ENCODE results near the gene EML6. TPM values are rescaled to one million over a fixed set of nuclear protein-coding genes. Genes with fewer than 3 reads are reported as not detected.

The EML6 gene
- total RNA-seq, 1 experiment from 2014 or later = 6.6 TPM

DNA sequence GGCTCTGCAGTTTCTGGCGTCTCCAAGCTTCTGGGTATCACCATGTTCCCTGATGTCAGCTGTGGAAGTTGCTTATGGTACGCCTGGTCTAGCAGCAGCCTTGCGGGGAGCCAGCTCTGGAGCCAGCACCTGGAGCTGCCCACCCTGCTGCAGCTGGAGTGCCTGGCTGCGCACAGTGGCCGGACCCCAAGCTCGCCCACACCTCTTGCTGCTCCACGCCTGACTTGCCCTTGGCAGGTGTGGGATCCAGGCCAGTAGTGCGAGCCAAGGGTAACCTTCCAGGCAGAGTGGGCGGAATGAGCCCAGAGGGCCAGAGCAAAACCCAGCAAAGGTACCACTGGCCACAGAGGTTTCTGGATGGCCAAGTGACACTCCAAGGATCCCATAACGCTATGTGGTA is 13.2 kb upstream of the EML6 start (continued):
- no peak for TF ChIP-seq RAD21 (IDR thresholded peaks at IDR 0.05; ENCODE audit: low read depth)
- TF ChIP-seq, protein P1, sequence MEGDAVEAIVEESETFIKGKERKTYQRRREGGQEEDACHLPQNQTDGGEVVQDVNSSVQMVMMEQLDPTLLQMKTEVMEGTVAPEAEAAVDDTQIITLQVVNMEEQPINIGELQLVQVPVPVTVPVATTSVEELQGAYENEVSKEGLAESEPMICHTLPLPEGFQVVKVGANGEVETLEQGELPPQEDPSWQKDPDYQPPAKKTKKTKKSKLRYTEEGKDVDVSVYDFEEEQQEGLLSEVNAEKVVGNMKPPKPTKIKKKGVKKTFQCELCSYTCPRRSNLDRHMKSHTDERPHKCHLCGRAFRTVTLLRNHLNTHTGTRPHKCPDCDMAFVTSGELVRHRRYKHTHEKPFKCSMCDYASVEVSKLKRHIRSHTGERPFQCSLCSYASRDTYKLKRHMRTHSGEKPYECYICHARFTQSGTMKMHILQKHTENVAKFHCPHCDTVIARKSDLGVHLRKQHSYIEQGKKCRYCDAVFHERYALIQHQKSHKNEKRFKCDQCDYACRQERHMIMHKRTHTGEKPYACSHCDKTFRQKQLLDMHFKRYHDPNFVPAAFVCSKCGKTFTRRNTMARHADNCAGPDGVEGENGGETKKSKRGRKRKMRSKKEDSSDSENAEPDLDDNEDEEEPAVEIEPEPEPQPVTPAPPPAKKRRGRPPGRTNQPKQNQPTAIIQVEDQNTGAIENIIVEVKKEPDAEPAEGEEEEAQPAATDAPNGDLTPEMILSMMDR (IDR thresholded peaks at IDR 0.05 in 2 of 3, conservative IDR thresholded peaks at IDR 0.05 in 1 of 3; ENCODE audit: borderline replicate concordance in 1 of 3, insufficient read depth in 1 of 3, low read depth in 2 of 3, low read length in 2 of 3) = no peak

DNA sequence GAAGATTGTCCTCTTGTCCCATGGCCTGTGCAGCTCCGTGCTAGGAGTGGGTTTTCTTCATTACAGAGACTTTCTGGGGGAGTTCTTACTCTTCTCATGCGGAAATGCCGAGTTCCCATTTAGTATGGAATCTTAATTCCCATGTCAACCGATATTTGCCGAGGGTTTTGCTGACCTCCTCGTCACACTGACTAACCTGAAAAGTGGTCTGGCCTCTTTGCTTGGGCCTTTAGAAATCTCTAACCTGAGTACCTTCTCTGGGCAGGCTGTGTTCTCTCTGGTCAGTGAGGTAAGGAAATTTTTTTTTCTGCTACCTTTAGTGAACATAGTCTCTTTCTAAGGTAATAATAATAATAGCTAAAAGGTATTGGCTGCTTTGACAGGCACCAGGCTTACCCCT is 10.9 kb upstream of the EML6 start:
- CTCF ChIA-PET = no interaction called here
- Histone ChIP-seq H3K79me2 (ENCODE audit: insufficient read depth, low read length) (no peaks in the 10 kb centered on the region), H4K20me1 (ENCODE audit: insufficient read depth) (no peaks in the 10 kb centered on the region), H3K4me3 (replicated peaks in 1 of 2; ENCODE audit: low read depth in 1 of 2, low read length in 2 of 2) (no peak overlapping the region), H3K9me3 (ENCODE audit: control insufficient read depth in 1 of 2, insufficient read depth in 1 of 2, low read depth in 1 of 2, low read length in 2 of 2) (no peaks in the 10 kb centered on the region), H2AFZ (ENCODE audit: low read depth, low read length, poor library complexity, severe bottlenecking) (no peak overlapping the region), H3K9ac (ENCODE audit: low read length) (no peak overlapping the region), H3K27ac (ENCODE audit: low read depth, low read length) (no peak overlapping the region), H3K4me1 (ENCODE audit: control insufficient read depth in 1 of 2, insufficient read depth in 2 of 2, low read length in 2 of 2) (no peaks in the 10 kb centered on the region), H3K9me2 (ENCODE audit: insufficient read depth) (no peaks in the 10 kb centered on the region), H3K27me3 (ENCODE audit: insufficient read depth, low read length) (no peaks in the 10 kb centered on the region), H3K36me3 (ENCODE audit: control insufficient read depth in 1 of 2, insufficient read depth in 2 of 2, low read length in 2 of 2) (no peaks in the 10 kb centered on the region), H3K4me2 (ENCODE audit: low read length) (no peak overlapping the region)
- BruUV-seq (replicated peaks) = no TSS peak
- POLR2A ChIA-PET = no interaction called here
- no peak for DNase-seq (ENCODE audit: low read depth, low spot score)
- RAD21 ChIA-PET (ENCODE audit: low non-redundant PET in 1 of 2, low total read pairs in 2 of 2, uncharacterized antibody in 2 of 2, unreplicated experiment in 2 of 2) = no interaction called here
- intact Hi-C loops (cut with micrococcal nuclease) = no loop called here
- ATAC-seq = no peak
- no peak for TF ChIP-seq SIN3A (IDR thresholded peaks at IDR 0.05; ENCODE audit: low read depth)
- no peak for TF ChIP-seq JUND (IDR thresholded peaks at IDR 0.05)
- no peak for TF ChIP-seq CBX3 (IDR thresholded peaks at IDR 0.05; ENCODE audit: low read depth)
- TF ChIP-seq EZH2phosphoT487 (IDR thresholded peaks at IDR 0.05; ENCODE audit: borderline replicate concordance) = no peak
- no peak for TF ChIP-seq TCF7L2 (IDR thresholded peaks at IDR 0.05; ENCODE audit: borderline replicate concordance, extremely low read depth, insufficient read depth, insufficient read length)
- TF ChIP-seq, protein P2, sequence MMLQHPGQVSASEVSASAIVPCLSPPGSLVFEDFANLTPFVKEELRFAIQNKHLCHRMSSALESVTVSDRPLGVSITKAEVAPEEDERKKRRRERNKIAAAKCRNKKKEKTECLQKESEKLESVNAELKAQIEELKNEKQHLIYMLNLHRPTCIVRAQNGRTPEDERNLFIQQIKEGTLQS (IDR thresholded peaks at IDR 0.05) = no peak
- no peak for TF ChIP-seq ELF1 (IDR thresholded peaks at IDR 0.05; ENCODE audit: borderline replicate concordance, low read depth)
- TF ChIP-seq, protein P3, sequence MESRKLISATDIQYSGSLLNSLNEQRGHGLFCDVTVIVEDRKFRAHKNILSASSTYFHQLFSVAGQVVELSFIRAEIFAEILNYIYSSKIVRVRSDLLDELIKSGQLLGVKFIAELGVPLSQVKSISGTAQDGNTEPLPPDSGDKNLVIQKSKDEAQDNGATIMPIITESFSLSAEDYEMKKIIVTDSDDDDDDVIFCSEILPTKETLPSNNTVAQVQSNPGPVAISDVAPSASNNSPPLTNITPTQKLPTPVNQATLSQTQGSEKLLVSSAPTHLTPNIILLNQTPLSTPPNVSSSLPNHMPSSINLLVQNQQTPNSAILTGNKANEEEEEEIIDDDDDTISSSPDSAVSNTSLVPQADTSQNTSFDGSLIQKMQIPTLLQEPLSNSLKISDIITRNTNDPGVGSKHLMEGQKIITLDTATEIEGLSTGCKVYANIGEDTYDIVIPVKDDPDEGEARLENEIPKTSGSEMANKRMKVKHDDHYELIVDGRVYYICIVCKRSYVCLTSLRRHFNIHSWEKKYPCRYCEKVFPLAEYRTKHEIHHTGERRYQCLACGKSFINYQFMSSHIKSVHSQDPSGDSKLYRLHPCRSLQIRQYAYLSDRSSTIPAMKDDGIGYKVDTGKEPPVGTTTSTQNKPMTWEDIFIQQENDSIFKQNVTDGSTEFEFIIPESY (IDR thresholded peaks at IDR 0.05; ENCODE audit: extremely low read depth, insufficient replicate concordance, low read length) = no peak
- TF ChIP-seq POLR2AphosphoS5 (IDR thresholded peaks at IDR 0.05; ENCODE audit: low read depth, low read length) = no peak
- no peak for TF ChIP-seq POLR2A (IDR thresholded peaks at IDR 0.05; ENCODE audit: borderline replicate concordance, extremely low read depth, insufficient read depth, insufficient read length)
- no peak for TF ChIP-seq ZFX (IDR thresholded peaks at IDR 0.05)
- TF ChIP-seq SP1 (IDR thresholded peaks at IDR 0.05; ENCODE audit: low read depth) = no peak
- TF ChIP-seq EGR1 (IDR thresholded peaks at IDR 0.05; ENCODE audit: low read depth) = no peak
- TF ChIP-seq ZNF274 (IDR thresholded peaks at IDR 0.05; ENCODE audit: low read depth, low read length) = no peak
- TF ChIP-seq RAD21 (IDR thresholded peaks at IDR 0.05; ENCODE audit: low read depth) = no peak

All from HCT116 (cell line).